Measurements from ENCODE around the gene CUX1.

CUX1 gene

DNA sequence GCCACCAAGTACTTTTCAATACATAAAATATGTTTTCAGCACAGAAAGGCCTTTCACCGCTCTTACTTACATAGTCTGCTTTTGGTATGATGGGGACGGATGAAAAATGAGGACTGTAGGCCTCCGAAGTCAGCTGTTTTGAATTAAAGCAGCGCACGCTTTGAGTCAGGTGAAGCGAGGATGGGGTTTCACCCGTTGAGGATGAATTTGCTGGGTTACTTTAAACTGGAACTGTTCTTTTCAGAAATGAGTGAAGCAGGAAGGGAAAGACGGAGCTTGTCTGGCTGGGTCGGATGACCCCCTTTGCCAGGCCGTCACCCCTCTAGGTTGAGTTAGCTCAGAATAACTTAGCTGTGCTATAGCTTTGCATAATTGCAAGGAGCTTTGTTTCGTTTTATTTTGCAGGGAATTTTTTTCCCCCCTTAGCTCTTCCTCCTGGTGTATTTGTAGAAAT, 40.0 kb downstream of the CUX1 start:
- H3K9ac ChIP-seq (ENCODE audit: low read depth, low read length), result no peak overlapping the region
- no peaks in the 10 kb centered on the region for H3K9me3 ChIP-seq (ENCODE audit: insufficient read depth, low read depth, low read length)
- no peak overlapping the region for H3K4me3 ChIP-seq (ENCODE audit: low read length)
- 94% methylated on average over 10 of the region's 11 CpGs for WGBS
- no peaks in the 10 kb centered on the region for H3K27me3 ChIP-seq (ENCODE audit: insufficient read depth, low read length)
- no peaks in the 10 kb centered on the region for H3K36me3 ChIP-seq (ENCODE audit: insufficient read depth, low read length)
- H3K27ac ChIP-seq (ENCODE audit: low read depth, low read length), result no peak overlapping the region
- peaks cover 65% of the 10 kb centered on the region for H3K4me1 ChIP-seq (ENCODE audit: insufficient read depth, low read length)

DNA sequence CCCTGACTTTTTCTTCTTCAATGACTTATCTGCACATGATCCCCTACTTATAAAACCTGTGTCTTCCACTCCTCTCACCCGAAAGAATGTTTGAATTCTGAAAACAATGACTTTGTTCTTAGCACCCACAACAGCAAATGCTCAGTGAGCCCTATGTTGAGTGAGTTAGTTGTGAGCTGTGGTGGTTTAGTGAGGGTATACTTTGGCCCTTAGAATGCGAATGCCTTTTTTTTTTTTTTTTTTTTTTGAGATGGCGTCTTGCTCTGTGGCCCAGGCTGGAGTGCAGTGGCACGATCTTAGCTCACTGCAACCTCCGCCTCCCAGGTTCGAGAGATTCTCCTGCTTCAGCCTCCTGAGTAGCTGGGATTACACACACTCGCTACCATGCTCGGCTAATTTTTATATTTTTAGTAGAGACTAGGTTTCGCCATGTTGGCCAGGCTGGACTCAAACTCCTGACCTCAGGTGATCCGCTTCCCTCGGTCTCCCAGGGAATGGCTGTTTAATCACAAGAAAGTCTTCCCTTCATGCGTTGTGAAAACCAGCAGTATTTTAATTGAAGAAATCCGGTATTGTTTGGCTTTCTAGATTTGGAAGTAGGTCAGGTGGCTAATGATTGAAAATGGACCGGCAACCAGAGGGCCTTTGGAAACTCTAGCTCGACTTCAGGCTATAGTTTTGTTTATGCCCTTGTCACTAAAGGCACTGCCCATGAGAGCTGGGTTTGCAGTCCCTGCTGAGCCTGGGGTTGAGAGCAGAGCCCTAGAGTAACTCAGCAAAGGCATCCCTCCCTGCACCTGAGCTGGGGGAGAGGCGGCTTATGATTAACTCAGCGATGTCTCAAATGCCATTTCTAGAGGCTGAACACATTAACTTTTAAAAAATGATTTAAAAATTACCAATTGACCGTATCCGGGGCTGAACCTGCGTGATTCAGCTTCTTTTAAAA, 41.3 kb downstream of the CUX1 start:
- Histone ChIP-seq H3K36me3 (ENCODE audit: insufficient read depth, low read length) (no peaks in the 10 kb centered on the region), H3K4me1 (ENCODE audit: insufficient read depth, low read length) (peaks cover 66% of the 10 kb centered on the region), H3K9me3 (ENCODE audit: insufficient read depth, low read depth, low read length) (no peaks in the 10 kb centered on the region), H3K9ac (ENCODE audit: low read depth, low read length) (no peak overlapping the region), H3K27me3 (ENCODE audit: insufficient read depth, low read length) (no peaks in the 10 kb centered on the region), H3K27ac (ENCODE audit: low read depth, low read length) (no peak overlapping the region), H3K4me3 (ENCODE audit: low read length) (no peak overlapping the region)
- 88% methylated on average over 20 of the region's 20 CpGs for WGBS

DNA sequence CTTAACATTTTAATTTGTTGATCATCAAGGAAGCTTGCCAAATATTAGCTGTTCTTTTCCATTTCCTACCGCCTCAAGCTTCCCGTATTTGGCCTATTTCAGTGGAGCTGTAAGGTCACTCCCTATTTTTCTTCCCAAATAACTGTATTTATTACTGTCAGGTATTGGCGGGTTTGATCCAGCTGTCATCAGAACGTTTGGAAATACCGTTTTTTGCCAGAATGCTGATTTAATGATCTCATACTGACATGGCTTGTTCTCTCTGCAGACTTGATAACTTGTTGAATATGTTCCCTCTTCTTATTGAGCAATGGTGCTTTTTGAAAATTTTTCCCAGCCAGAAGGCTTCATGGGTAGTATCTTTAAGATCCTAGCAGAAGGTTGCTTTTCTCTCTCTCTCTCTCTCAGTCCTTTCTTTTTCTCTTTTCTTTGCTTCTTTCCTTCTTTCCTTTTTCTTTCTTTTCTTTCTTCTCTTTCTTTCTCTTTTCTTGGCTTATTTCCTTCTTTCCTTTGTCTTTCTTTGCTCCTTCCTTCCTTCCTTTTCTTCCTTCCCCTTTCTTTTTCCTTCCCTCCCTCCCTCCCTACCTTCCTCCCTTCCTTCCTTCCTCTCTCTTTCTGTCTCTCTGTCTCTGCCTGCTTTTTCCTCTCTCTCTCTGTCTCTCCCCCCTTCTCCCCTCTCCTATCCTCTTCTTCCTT, 42.1 kb downstream of the CUX1 start:
- peaks cover 64% of the 10 kb centered on the region for H3K4me1 ChIP-seq (ENCODE audit: insufficient read depth, low read length)
- no peak overlapping the region for H3K9ac ChIP-seq (ENCODE audit: low read depth, low read length)
- H3K4me3 ChIP-seq (ENCODE audit: low read length), result no peak overlapping the region
- whole genome bisulfite sequencing, result 86% methylated on average over 5 of the region's 5 CpGs
- no peak overlapping the region for H3K27ac ChIP-seq (ENCODE audit: low read depth, low read length)
- no peaks in the 10 kb centered on the region for H3K27me3 ChIP-seq (ENCODE audit: insufficient read depth, low read length)
- H3K9me3 ChIP-seq (ENCODE audit: insufficient read depth, low read depth, low read length), result no peaks in the 10 kb centered on the region
- H3K36me3 ChIP-seq (ENCODE audit: insufficient read depth, low read length), result no peaks in the 10 kb centered on the region

DNA sequence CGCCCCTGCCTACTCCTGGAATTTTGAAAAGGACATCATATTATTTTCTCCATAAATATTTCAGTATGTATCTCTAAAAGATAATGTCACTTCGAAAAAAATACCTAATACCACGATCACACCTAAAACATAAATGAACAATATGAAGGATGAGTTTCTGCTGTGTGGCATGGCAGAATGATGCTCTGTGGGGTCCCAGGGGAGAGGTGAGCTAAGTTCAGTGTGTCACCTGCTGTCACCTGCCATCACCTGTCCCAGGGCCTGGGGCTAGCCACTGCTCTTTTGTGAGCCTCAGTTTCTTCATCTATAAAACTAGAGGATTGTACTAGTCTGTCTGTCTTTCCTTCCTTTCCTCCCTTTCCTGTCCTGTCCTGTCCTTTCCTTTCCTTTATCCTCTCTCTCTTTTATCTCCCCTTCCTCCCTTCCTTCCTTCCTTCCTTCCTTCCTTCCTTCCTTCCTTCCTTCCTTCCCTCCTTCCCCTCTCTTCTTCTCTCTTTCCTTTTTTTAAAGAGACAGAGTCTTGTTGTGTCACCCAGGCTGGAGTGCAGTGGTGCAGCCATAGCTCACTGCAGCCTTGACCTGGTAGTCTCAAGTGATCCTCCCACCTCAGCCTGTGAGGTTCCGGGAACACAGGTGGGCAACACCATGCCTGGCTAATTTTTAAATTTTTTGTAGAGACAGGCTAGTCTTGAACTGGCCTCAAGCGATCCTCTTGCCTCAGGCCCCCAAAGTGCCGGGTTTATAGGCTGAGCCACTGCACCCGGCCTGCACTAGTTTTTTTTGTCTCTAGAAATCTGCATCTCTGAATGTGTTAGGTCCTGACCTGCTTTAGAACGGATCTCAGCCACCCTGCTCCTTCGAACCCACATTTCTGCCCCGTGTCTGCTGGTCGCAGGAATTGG, 43.1 kb downstream of the CUX1 start:
- H3K9me3 ChIP-seq (ENCODE audit: insufficient read depth, low read depth, low read length), result no peaks in the 10 kb centered on the region
- H3K4me1 ChIP-seq (ENCODE audit: insufficient read depth, low read length), result peaks cover 61% of the 10 kb centered on the region
- H3K27me3 ChIP-seq (ENCODE audit: insufficient read depth, low read length), result no peaks in the 10 kb centered on the region
- peak overlapping the region; percentile 10; the same call in 1 of the 2 replicates for H3K9ac ChIP-seq (ENCODE audit: low read depth, low read length)
- no peaks in the 10 kb centered on the region for H3K36me3 ChIP-seq (ENCODE audit: insufficient read depth, low read length)
- H3K4me3 ChIP-seq (ENCODE audit: low read length), result no peak overlapping the region
- peak overlapping the region; percentile 54; the same call in 1 of the 2 replicates for H3K27ac ChIP-seq (ENCODE audit: low read depth, low read length)
- 38% methylated on average over 8 of the region's 11 CpGs for WGBS

DNA sequence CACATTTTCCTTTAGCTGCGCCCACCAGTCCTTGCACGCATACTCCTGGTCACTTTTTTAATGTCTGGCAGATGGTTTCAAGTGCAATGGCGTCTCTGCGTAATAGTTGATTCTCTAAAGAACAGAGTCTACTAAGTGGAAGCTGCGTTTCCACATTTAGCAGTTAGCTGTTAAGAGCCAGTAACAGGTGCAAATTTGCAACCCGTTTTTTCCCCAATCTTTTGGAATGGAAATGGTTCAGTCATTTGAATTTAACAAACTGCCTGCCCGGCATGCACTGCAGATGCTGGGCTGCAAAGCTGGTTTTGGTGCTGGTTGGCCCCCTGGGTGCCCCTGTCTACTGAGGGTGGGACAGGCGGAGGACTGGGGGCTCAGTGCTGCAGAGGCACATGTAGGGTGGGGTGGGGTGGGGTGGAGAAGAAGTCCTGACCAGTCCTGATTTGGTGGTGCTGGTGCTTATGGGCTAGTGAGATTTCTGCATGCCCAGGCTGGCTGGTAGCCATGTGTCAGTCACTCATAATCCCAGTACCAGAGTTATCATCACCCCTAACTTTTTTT, 43.9 kb downstream of the CUX1 start:
- H3K9ac ChIP-seq (ENCODE audit: low read depth, low read length), result peak overlapping the region; percentile 10; the same call in 1 of the 2 replicates
- no peaks in the 10 kb centered on the region for H3K36me3 ChIP-seq (ENCODE audit: insufficient read depth, low read length)
- H3K27ac ChIP-seq (ENCODE audit: low read depth, low read length), result peak overlapping the region; percentile 54; the same call in 1 of the 2 replicates
- H3K9me3 ChIP-seq (ENCODE audit: insufficient read depth, low read depth, low read length), result no peaks in the 10 kb centered on the region
- H3K27me3 ChIP-seq (ENCODE audit: insufficient read depth, low read length), result no peaks in the 10 kb centered on the region
- 43% methylated on average over 8 of the region's 8 CpGs for WGBS
- peaks cover 56% of the 10 kb centered on the region for H3K4me1 ChIP-seq (ENCODE audit: insufficient read depth, low read length)
- no peak overlapping the region for H3K4me3 ChIP-seq (ENCODE audit: low read length)

DNA sequence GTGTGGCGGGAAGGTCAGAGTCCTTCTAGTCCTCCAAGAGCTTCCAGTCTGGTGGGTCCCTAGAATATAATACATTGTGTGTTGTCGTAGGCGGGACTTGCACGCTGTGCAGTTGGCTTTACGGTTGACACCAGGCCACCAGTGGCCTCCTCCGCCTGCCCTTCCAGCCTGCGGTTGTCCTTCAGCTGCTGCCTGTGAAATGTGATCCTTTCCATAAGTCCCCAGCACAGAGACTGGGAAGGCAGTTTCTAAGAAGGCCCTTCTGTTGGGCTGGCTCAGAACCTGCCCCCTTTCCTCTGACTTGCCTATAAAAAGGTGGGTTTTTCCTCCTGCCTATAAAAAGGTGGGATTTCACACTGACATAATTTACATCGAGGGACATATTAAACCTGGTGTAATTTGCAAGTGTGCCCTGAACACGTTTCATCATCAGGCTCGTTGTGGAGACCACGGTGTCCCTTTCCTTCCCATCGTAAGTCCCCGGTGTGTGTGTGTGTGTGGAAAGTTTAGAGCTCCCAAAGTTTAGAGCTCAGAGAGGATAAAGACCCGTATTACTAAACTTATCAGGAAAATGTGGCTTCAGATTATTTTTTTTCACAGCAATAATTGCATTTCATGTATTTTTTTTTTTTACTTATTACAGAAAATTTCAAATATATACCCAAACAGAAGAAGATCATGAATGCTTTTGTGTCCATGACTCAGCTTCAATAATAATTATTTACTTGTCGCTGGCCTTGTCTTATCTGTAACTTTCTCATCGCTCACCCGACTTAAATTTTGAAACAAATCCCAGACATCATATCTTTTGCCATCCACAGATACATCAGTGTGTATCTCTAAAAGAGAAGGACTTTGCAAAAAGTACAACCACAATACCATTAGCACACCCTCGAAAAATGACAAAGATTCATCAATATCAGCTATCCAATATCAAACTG, 45.1 kb downstream of the CUX1 start:
- WGBS, result 78% methylated on average over 18 of the region's 18 CpGs
- Histone ChIP-seq H3K4me1 (ENCODE audit: insufficient read depth, low read length) (peaks cover 45% of the 10 kb centered on the region), H3K27me3 (ENCODE audit: insufficient read depth, low read length) (no peaks in the 10 kb centered on the region), H3K4me3 (ENCODE audit: low read length) (no peak overlapping the region), H3K27ac (ENCODE audit: low read depth, low read length) (peak overlapping the region; percentile 36; the same call in 1 of the 2 replicates), H3K9ac (ENCODE audit: low read depth, low read length) (no peak overlapping the region), H3K9me3 (ENCODE audit: insufficient read depth, low read depth, low read length) (no peaks in the 10 kb centered on the region), H3K36me3 (ENCODE audit: insufficient read depth, low read length) (no peaks in the 10 kb centered on the region)

DNA sequence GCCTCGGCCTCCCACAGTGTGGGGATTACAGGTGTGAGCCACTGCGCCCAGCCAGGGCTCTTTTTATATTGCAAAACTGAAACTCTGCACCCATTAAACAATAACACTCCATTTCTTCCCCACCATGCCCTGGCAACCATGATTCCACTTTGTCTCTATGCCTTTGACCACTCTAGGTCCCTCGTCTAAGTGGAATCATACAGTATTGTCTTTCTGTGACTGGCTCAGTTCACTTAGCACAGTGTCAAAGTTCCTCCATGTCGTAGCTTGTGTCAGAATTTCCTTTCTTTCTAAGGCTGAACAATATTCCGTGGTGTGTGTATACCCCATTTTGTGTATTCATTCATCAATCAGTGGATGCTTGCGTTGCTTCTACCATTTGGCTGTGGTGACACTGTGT, 46.2 kb downstream of the CUX1 start:
- Histone ChIP-seq H3K27ac (ENCODE audit: low read depth, low read length) (no peak overlapping the region), H3K4me3 (ENCODE audit: low read length) (no peak overlapping the region), H3K9ac (ENCODE audit: low read depth, low read length) (no peak overlapping the region), H3K9me3 (ENCODE audit: insufficient read depth, low read depth, low read length) (no peaks in the 10 kb centered on the region), H3K36me3 (ENCODE audit: insufficient read depth, low read length) (no peaks in the 10 kb centered on the region), H3K27me3 (ENCODE audit: insufficient read depth, low read length) (no peaks in the 10 kb centered on the region), H3K4me1 (ENCODE audit: insufficient read depth, low read length) (peaks cover 40% of the 10 kb centered on the region)
- WGBS, result 97% methylated on average over 6 of the region's 6 CpGs

DNA sequence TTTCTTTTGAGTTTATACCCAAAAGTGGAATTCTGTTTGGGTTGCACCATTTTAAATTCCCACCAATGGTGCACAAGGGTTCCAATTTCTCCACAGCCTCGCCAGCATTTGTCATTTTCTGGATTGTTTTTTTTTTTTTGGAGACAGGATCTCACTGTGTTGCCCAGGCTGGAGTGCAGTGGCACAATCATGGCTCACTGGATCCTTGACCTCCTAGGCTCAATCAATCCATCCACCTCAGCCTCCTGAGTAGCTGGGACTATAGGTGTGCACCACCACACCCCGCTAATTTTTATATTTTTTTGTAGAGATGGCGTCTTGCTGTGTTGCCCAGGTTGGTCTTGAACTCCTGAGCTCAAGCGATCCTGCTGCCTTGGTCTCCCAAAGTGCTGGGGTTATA, 46.6 kb downstream of the CUX1 start:
- Histone ChIP-seq H3K27me3 (ENCODE audit: insufficient read depth, low read length) (no peaks in the 10 kb centered on the region), H3K4me1 (ENCODE audit: insufficient read depth, low read length) (peaks cover 36% of the 10 kb centered on the region), H3K9me3 (ENCODE audit: insufficient read depth, low read depth, low read length) (no peaks in the 10 kb centered on the region), H3K4me3 (ENCODE audit: low read length) (no peak overlapping the region), H3K27ac (ENCODE audit: low read depth, low read length) (no peak overlapping the region), H3K36me3 (ENCODE audit: insufficient read depth, low read length) (no peaks in the 10 kb centered on the region), H3K9ac (ENCODE audit: low read depth, low read length) (no peak overlapping the region)
- 85% methylated on average over 4 of the region's 4 CpGs for WGBS

DNA sequence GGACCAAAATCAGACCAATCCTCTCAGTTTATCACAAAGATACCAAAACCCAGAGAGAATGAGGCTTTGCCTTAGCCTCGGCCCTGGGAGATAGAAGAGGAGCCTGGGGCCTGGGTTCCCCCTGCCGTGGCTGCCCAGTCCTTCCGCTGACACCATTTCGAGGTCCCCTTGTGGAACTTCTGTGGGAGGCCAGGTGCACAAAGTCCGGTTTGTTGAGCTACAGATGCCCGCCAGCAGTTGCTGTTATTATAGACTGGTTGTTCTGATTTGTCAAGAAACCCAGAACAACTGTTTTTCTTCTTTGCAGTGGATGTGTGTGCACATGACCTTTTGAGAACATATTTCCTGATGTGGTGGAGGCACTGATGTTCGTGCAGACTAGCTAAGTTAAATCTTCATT, 47.6 kb downstream of the CUX1 start:
- no peak overlapping the region for H3K9ac ChIP-seq (ENCODE audit: low read depth, low read length)
- H3K27ac ChIP-seq (ENCODE audit: low read depth, low read length), result no peak overlapping the region
- no peaks in the 10 kb centered on the region for H3K36me3 ChIP-seq (ENCODE audit: insufficient read depth, low read length)
- H3K9me3 ChIP-seq (ENCODE audit: insufficient read depth, low read depth, low read length), result no peaks in the 10 kb centered on the region
- no peak overlapping the region for H3K4me3 ChIP-seq (ENCODE audit: low read length)
- WGBS, result 94% methylated on average over 7 of the region's 7 CpGs
- peaks cover 32% of the 10 kb centered on the region for H3K4me1 ChIP-seq (ENCODE audit: insufficient read depth, low read length)
- H3K27me3 ChIP-seq (ENCODE audit: insufficient read depth, low read length), result no peaks in the 10 kb centered on the region

DNA sequence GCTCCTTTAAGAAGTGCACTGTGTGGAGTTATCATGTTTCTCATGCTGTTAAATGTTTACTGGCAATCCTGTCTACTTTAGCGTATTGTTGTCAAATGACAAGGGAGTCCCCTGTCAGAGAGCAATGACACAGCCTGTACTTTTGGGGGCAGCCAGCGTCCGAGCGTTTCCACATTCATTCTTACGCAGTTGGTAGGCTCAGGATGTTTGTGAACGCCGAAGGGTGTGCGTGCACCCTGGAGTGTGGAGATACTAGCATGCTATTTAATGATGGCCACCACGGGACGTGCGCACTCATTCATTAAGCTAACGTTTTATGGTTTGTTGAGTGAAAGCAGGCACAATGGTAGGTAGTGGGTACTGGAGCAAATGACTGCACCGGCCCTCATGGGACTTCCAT, 48.0 kb downstream of the CUX1 start:
- Histone ChIP-seq H3K27ac (ENCODE audit: low read depth, low read length) (no peak overlapping the region), H3K4me3 (ENCODE audit: low read length) (no peak overlapping the region), H3K36me3 (ENCODE audit: insufficient read depth, low read length) (no peaks in the 10 kb centered on the region), H3K27me3 (ENCODE audit: insufficient read depth, low read length) (no peaks in the 10 kb centered on the region), H3K9ac (ENCODE audit: low read depth, low read length) (no peak overlapping the region), H3K9me3 (ENCODE audit: insufficient read depth, low read depth, low read length) (no peaks in the 10 kb centered on the region), H3K4me1 (ENCODE audit: insufficient read depth, low read length) (peaks cover 32% of the 10 kb centered on the region)
- 97% methylated on average over 13 of the region's 13 CpGs for WGBS

Measured in HUES64 (cell line).